Left ventricle myocardium inferior (tissue), 1 donor: Measurements from ENCODE around the gene MRPL40. TPM values are rescaled to one million over a fixed set of nuclear protein-coding genes. Genes with fewer than 3 reads are reported as not detected.

Source experiments
- DNase-seq: peaks from one replicate; pipeline ENCODE4 v3.0.0-alpha.2; 2020
- H3K27ac ChIP-seq: fragments of 200-600 bp; replicated peaks from 2 replicates; pipeline ENCODE4 v1.8.0; 2021
- H3K27me3 ChIP-seq: fragments of 200-600 bp; 2 replicates; pipeline ENCODE4 v1.8.0; 2021; ENCODE audit warnings: low read depth
- H3K36me3 ChIP-seq: fragments of 200-600 bp; 2 replicates; pipeline ENCODE4 v1.8.0; 2021
- H3K4me1 ChIP-seq: fragments of 200-600 bp; 2 replicates; pipeline ENCODE4 v1.8.0; 2021
- H3K4me3 ChIP-seq: fragments of 200-600 bp; 2 replicates; pipeline ENCODE4 v1.8.0; 2021; ENCODE audit warnings: mild to moderate bottlenecking, moderate library complexity
- H3K9me3 ChIP-seq: fragments of 200-600 bp; replicated peaks from 2 replicates; pipeline ENCODE4 v1.8.0; 2021
- CTCF ChIP-seq: fragments of 200-600 bp; IDR thresholded peaks from 2 replicates; pipeline ENCODE4 v1.8.0; 2021; ENCODE audit warnings: antibody characterized with exemption, mild to moderate bottlenecking, borderline replicate concordance
- intact Hi-C: fragments of 100-400 bp; cut with micrococcal nuclease; formaldehyde crosslinking; loops from one replicate; pipeline ENCODE4 v1.11.0; 2022
- total RNA-seq: library from RNA; stranded (reverse); fragmentation: NEBNext Ultra II Directional; extraction: Animal tissue kit (Norgen Biotek cat#: 25700); gene quantifications from one replicate; pipeline ENCODE4 v1.2.1, GENCODE V29; 2021
- donor health status: DM: no; HTN: yes; CAD: no; lungs with severe emphysema.

Gene MRPL40
- total RNA-seq, 1 donor from 2014 or later: 57.2 TPM

GRCh38 chr22:19480789-19481188, 48.4 kb downstream of the MRPL40 start:
- intact Hi-C loops: no loop called here
- Histone ChIP-seq H3K9me3 (no peaks in the 10 kb centered on the region), H3K36me3 (no peaks in the 10 kb centered on the region), H3K27me3 (no peaks in the 10 kb centered on the region), H3K4me1 (peaks cover 39% of the 10 kb centered on the region), H3K27ac (no peak overlapping the region), H3K4me3 (no peak overlapping the region)
- TF ChIP-seq CTCF: no peak
- no peak for DNase-seq

DNA sequence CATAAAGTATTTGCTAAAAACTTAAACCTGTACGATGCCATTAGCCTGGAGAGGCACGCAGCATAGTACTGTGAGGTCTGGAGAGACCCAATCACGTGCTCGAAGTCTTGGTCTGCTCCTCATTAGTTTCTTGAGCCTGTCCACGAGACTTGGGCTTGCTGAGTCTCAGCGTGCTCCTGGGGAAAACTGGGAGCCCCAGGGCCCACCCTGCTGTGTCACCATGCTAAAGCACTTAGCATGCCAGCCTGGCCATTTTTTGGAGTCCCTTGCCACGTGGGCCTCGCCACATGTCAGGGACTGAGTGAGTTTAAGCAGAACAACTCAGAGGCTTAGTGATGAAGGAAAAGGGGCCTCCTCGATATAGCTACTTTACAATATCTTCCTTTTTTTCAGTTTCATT, 50.0 kb downstream of the MRPL40 start:
- intact Hi-C loops: no loop called here
- no peak for TF ChIP-seq CTCF
- H3K4me3 ChIP-seq: no peak overlapping the region
- H3K4me1 ChIP-seq: peaks cover 24% of the 10 kb centered on the region
- DNase-seq: no peak
- no peaks in the 10 kb centered on the region for H3K27me3 ChIP-seq
- H3K27ac ChIP-seq: no peak overlapping the region
- H3K36me3 ChIP-seq: no peaks in the 10 kb centered on the region
- no peaks in the 10 kb centered on the region for H3K9me3 ChIP-seq

DNA sequence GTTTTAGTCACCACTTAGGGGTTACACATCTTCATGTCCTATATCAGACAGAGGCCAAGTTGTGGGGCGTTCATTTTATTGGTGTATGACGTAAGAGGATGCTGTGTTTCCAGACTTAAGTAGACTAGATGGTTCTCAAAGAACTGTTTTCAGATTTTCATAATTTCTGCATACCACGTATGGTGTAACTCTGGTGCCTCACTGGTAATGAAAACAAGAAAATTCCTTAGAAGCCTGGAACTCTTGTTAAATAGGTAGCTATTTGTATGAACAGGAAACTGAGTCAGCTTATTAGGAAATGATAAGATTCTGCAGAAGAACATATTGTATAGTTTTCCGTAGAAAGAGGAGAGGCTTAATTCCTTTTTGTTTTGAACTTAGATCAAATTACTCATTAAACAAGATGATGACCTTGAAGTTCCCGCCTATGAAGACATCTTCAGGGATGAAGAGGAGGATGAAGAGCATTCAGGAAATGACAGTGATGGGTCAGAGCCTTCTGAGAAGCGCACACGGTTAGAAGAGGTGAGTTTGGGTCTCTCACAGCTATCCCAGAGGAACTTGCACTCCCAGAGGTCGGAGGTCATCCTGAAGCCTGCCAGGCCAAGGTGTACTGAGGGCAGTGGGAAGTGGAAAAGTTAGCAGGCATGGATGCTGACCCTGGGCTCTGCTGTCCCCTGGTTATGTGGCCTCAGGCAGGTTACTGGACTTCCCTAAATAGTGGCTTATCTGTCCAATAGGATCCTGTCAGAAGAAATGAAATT, 51.3 kb downstream of the MRPL40 start:
- no peak for TF ChIP-seq CTCF
- Histone ChIP-seq H3K36me3 (no peaks in the 10 kb centered on the region), H3K27me3 (no peaks in the 10 kb centered on the region), H3K27ac (peak overlapping the region; percentile 45), H3K4me1 (peaks cover 11% of the 10 kb centered on the region), H3K4me3 (no peak overlapping the region), H3K9me3 (no peaks in the 10 kb centered on the region)
- DNase-seq: no peak
- intact Hi-C loops: no loop called here

Other genes with a start within 250 kb of the MRPL40 start
- 9.4 TPM for gene CLTCL1, start 140.8 kb upstream of the MRPL40 start, total RNA-seq
- 18.1 TPM for gene HIRA, start 812 bp upstream of the MRPL40 start, total RNA-seq
- 76.2 TPM for gene C22orf39, start 15.2 kb downstream of the MRPL40 start, total RNA-seq
- gene UFD1, start 46.6 kb downstream of the MRPL40 start, total RNA-seq: 41.8 TPM
- 0.77 TPM for gene CDC45, start 47.4 kb downstream of the MRPL40 start, total RNA-seq
- gene CLDN5, start 91.9 kb downstream of the MRPL40 start, total RNA-seq: 19.5 TPM